GM21447 (cell line): Measurements from ENCODE around the gene ELAVL1.
"Not testable (repeated sequence)": the region's sequence is repeated elsewhere in the genome, so short reads cannot be mapped to it uniquely, and the experiment has no call there.

Experiments
- ATAC-seq: cut with Tn5 transposase; IDR thresholded peaks from one replicate; pipeline ENCODE4 v1.9.1; 2021; ENCODE audit not compliant: unreplicated experiment

The ELAVL1 gene

DNA sequence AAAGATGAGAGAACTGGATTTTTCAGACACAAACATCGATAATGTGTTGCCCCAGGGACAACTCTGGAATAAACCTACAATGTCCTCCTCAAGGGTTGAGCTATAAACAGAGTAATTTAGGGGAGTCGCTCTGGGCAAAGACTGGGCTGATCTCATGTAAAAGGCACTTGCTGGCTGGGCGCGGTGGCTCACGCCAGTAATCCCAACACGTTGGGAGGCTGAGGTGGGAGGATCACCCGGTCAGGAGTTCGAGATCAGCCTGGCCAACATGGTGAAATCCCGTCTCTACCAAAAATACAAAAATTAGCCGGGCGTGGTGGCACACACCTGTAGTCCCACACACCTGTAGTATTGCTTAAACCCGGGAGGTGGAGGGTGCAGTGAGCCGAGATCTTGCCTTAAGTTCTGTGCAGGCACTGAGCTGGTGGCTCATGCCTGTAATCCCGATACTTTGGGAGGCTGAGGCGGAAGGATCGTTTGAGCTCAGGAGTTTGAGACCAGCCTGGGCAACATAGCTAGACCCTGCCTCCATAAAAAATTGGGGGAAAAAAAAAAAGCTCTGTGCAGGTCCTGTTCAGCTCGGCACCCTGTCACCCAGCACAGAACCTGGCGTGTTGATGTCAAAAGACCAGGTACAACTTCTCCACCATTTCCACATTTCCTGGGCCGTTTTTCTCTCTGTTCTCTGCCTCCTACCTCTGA is 63.4 kb downstream of the ELAVL1 start:
- no peak for ATAC-seq

DNA sequence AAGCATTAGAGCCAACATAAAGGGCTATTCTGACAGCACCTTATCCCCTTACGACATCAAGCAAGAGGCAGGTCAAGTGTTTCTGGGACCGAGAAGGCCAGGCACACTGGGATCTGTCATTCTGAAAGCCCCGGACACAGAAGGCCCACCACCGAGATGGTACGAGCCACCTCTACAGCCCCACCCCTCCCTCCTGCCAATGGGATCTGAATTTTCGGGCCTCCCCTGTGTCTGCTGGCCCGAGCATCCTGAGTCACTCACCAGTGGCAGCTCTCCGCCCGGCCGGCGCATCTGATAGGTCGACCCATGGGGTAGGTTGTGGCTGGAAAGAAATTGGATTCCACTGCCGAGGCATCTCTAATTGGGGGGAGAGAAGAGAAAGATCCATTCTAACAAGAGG is 64.6 kb downstream of the ELAVL1 start:
- ATAC-seq, result no peak

DNA sequence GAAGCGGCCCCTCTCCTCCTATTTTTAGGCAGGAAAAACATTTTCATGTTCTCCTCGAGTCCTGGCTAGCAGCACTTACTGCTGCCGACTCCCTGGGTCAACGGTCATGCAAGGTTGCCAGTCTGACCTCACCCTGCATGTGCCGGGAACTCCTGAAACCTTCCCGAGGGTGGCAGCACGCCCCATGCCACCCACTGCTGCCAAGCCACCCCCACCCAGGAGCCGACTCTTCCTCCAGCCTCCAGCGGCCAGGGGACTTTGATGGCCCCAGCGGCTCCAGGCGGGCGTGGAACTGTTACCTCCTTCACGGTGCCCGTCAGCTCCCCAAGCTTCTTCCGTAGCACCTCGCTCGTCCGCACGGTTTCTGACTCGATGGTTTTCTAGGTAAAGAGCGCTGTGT is 70.7 kb downstream of the ELAVL1 start:
- no peak for ATAC-seq

DNA sequence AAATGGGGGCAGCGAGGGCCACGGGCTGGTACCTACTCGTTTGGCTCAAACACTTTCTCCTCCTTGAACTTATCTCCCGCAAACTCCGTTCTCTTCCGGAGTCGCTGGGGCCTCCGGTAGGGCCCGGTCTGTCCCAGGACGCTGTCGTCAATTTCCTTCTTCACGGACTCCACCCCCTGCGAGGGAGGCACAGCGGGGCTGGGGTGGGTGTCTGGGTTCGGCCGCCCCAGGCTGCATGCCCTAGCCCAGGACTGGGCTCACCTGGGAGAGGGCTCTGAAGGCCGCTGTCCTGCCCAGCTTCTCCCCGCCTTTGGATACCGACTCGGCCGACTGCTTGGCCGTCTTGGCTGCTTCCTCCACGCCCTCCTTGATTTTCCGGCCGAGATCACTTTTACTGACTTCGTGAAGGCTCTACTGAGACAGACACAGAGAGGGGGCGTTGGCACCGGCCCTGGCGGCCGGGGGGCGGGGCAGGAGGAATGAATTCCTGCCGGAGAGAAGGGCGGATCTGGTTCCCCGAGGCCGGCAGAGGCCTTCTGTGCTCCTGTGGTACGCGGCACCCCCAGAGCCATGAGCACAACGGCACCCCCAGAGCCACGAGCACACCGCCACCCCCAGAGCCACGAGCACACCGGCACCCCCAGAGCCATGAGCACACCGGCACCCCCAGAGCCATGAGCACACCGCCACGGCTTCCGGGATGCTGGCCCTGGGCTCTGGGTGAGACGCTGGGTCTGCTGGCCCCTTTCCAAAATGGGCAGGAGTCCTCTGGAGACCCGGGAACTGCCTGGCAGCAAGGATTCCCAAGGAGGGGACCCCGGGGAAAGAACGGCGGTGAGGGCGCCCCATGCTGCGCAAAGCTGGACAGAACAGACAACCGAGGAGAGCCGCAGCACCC is 71.4 kb downstream of the ELAVL1 start:
- ATAC-seq, result no peak

DNA sequence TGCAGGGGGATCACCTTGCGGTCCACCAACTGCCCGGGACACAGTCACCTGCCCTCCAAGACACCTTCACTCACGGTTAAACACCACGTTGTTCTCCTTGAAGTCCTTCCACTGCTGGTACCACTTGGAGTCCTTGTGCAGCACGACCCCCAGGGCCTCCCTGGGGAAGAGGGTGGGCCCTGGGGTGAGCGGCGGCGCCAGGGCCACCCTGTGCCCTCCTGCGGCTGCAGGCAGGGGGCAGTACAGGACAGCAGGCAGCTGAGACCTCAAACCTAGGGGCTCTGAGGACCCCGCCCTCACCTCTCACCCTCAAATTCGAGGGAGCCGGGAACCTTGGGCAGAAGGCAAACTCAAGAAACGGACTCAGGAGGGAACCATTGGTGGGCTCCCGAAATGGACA is 72.0 kb downstream of the ELAVL1 start:
- no peak for ATAC-seq

DNA sequence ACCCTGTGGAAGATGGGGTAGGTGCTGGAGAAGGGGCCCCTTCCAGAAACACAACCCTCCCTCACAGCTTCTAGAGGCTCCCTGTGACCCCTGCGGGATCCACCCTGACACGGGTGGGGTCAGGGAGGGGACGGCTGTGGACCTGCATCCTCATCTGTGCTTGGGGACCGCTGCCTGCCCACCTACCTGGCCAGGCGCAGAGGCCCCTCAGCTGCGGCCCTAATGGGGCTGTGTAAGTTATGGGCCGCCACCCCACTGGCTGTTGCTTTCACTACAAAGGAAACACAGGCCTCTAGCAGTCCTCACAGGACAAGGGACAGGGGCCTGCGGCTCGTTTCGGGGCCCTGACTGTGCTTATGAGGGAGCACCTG is 72.5 kb downstream of the ELAVL1 start:
- no peak for ATAC-seq

DNA sequence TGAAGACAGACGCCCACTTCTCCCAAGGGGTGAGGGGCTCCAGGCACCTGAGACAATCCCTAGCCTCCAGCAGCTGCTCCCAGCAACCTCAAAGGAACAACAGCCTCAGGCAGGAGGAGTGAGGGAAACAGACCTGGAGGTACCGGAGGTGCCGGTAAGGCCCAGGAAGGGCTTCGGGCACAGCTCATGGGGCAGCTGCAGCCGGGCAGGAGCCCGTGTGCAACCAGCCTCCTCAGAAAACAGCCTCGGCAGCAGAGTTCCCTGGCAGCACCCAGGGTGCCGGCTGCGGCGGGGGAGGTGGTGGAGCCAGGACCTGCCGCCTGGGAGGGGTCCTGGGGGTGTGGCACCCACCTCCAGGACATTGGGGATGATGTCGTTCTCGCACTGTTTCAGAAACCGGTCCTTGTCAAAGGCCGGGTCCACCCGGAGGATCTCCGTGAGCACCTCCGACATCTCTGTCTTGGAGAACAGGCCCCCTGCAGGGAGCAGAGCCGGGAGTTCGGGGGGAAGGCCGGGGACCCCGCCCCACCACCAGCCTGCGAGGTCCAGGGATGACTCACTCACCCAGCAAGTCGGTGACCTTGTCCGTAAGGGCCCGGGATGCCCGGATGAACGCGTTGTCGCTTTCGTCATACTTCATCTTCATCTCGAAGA is 73.0 kb downstream of the ELAVL1 start:
- ATAC-seq, result no peak

DNA sequence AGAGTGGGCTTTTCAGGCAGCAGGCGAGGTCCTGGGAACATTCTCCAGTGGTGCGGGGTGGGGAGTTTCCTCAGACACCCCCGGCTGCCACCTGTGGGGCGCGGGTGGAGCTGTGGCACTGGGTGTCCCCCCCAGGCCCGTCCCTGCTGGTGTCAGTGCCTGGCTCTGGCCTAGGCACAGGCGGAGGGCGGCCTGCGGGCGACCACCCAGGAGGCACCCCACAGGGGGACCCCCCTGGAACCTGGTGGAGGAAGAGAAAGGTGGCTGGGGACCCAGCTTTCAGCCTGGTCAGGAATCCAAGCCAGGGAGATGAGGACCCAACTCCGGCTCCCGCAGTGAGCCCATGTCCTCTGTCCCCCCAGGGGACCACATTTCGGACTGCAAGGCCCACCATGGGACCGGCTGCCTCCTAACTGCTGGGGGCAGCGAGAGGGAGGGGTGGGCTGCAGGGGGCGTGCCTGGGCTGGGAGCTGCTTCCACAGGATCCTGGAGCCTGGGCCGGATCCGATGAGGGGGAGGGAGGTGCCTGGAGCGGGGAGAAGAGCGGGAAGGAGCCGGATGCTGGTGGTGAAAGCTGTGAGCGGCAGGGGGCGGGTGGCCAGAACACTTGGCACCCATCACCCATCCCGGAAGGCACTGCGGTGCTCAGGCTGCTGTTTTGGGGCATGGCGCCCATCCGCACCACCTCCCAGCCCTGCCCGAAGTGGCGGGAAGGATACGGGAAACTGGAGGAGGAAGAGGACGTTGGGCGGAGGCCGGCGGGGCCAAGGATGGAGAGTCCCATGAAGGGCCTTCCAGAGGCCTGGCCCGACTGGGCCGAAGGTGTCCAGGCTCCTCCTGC is 74.0 kb downstream of the ELAVL1 start:
- ATAC-seq, result no peak

DNA sequence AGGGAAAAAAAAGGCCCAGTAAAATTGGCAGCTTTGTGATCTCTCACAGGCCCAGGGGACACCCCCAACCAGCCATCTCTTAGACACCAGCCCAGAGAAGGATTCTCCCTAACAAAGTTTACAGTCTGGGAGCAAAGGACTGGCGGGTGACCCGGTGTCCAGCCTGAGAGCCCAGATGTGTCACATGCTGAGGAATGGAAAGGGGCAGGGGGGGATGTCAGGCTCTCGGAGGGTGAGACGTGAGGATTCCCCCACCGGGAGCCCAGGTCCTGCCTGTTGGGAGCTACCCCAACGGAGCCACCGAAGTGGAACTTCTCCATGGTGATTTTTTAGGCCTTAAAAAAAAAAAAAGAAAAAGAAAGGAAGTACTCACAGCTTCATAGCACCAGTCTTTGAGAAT is 74.7 kb downstream of the ELAVL1 start:
- no peak for ATAC-seq

DNA sequence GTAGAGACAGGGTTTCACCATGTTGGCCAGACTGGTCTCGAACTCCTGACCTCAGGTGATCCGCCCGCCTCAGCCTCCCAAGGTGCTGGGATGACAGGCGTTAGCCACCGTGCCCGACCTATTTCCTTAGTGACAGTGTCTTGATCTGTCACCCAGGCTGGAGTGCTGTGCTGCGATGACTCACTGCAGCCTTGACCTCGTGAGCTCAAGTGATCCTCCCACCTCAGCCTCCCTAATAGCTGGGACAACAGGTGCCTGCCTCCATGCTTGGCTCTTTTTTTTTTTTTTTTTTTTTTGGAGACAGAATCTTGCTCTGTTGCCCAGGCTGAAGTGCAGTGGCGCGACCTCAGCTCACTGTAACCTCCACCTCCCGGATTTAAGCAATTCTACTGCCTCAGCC is 75.4 kb downstream of the ELAVL1 start:
- ATAC-seq, result not testable (repeated sequence)

DNA sequence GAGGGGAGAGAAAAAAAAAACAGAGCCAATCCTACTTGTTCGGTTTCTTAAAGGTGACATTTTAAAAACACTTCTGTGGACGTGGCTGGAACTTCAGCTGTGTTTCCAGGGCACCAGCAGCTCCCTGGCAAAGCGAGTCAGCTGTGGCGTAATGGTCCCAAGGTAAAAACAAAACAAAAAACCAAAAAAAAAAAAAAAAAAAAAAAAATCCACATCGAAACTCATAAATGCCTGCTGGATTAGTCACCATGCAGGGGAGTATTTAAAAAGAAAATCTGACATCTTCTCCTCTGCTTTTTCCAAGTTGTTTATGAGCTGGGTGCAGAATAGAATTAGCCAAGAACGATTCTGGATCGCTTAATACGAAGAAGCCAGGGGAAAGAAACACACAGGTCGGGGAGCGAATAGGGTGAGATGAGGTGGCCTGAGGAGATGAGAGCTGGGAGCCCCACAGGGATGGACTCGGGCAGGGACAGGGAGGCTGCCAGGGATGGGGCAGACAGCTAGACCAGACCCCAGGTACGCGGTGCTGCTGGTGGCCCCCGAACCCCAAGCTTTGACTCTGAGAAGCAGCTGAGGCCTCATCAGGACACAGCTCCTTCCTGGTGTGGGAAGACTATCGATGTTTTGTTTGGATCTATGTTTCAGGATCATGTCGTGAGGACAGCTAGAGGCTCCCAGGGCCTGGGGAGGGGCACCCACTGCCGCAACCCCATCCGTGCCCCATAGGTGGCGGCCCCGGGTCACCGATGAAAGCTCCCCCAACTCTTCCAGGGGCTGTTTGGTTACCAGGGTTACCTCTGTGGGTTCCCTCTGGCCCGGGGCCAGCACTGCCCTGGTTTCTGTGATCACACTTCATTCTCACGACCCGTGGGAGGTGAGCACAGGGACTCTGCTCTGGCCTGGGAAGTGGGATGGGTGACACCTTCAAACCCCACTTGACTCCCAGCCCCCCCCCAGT is 76.4 kb downstream of the ELAVL1 start:
- no peak for ATAC-seq

DNA sequence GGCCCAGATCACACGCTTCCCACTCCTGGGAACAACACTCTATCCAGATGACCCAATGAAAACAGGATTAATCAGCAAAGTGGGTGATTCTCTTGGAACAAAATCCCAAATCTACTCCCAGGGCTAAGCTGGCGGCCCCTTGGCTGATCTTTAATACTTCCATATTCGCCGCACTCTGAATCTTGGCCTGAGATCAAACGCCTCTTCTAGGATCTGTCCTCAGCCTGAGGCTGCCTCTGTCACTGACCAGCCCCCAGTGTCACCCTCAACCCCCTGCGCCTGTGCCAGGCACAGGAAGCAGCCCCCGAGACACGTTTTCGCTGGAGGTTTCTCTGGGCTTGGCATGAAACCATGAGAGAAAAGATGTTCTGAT is 77.1 kb downstream of the ELAVL1 start:
- no peak for ATAC-seq

DNA sequence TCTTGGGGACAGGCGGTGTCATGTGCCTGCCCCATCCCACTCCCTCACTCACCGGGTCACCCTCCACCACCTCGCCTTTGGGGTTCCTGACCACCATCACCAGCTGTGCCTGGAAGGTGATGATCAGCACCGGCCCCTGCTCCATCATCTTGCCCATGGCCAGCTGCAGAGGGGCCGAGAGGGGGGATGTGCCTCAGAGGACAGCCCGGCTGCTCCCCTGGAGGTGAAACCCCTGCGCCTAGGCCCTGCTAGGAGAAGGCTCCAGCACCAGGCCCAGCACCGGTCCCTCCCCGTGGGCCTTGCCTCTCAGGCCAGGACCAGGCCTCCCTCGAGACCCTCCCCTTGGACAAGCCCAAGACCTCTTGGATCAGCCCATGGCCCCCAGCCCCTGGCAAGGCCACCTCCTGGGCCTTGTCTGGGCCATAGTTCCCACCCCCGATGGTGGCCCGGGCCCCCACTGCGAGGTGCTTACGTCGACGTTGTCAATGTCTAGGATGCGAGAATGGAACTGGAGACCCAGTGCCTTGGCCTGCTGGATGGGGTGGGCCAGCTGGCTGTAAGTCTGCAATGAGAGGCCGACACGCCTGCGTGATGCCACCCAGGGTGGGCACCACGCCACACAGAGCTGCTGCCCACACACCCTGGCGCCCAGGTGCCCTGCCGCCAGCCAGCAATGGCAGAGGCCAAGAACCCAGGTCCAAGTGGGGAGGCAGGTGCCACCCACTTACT is 77.7 kb downstream of the ELAVL1 start:
- no peak for ATAC-seq

DNA sequence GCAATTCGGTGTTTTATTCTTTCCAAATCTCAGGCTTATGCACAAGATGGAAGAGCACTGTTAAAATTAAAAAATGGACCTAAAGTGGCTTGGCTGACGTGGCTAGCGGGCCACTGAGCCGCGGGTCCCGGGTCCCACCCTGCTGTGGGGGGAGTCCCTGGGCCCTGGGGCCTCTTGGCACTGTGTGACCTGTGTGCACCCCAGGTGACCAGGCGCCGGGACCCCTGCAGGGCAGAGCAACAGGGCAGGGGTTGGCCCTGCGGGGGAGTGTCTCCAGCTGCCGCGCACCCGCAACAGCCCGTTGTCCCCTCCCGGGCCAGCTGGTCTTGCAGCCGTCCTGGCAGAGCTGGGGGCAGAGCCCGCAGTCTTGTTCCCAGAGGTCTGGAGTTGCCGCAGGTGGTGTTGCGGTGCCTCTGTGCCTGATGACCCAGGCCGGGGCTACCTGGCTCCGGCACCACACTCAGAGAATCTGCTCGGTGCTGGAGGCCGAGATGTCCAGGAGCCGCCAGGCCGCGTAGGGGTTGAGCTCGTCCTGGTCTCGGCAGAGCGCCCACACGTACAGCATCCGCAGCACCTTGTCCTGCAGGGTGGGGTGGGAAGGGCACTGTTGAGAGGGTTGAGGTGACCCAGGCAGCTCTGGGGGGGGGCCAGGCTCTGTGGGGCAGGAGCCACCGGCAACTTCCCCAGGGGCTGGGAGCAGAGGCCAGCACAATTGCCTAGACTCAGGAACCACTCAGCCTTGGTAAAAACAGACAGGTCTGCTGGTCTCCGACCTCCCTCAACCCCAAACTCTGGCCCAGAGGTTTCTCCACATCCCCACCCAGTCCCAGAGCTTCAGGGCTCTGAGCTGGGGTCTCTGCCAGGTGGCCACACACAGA is 78.5 kb downstream of the ELAVL1 start:
- no peak for ATAC-seq

DNA sequence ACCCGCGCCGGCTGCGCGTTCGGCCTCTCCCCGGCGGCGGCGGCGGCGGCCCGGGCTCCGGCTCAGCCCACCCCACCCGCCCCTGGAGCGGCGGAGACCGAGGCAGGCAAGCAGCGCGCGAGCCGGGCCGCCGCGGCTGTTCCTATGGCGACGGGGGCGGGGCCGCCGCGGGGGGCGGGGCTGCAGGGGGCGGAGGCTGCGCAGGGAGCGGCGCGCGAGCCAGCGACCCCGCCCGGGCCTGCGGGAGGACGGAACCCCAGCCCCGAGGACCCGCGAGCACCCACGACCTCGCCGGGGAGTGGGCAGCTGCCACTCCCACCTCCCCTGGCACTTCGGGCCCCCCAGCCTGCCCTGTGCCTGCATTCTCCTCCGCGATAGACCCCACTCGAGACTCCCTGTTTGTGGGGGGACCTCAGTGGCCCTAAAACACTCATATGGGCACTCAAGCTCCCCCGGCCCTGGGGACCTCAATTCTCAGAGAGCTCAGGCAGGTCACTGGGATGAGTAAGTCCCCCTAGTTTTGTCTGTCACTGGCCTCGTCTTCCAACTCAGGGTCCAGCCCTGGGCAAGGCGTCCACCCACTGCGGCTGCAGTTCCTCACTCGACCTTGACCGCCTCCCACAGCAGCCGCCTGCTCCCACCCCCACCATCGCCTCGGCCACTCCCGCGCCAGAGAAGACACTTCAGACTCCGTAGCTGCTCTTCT is 79.3 kb downstream of the ELAVL1 start, which contains the start of gene CTXN1:
CTXN1 (minus strand) TSS at position 115 of the 706 bp plus-strand sequence. CDS start 597 bp downstream, outside the sequence.
- ATAC-seq, result no peak

DNA sequence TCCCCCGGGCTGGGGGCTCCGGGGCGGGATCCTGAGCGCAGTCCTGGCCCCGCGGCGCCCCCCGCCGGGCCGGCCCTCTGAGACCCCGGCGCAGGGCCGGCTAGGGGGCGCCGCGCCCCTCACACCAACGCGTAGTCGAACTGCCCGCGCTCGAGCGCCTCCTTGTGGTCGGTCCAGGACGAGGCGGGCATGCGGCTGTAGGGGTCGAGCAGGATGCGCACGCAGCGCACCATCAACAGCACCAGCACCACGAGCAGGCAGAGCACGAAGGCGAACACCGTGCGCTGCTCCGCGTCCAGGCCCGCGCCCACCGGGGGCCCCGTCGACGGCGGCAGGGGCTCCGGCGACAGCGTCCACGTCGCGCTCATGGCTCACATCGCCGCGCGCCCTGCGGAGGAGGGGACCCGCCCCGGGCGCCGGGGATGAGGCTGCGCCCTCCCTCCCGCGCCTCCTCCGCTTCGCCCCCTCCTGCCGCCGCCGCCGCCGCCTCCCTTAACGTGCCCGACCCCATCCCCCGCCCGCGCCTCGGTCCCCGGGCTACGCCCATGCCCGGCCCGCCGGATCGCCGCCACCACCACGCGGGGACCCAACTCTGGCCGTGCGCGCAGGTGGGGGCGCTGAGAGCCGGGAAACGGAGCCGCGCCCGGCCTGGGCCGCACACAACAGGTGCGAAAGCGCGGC is 80.1 kb downstream of the ELAVL1 start:
- no peak for ATAC-seq

DNA sequence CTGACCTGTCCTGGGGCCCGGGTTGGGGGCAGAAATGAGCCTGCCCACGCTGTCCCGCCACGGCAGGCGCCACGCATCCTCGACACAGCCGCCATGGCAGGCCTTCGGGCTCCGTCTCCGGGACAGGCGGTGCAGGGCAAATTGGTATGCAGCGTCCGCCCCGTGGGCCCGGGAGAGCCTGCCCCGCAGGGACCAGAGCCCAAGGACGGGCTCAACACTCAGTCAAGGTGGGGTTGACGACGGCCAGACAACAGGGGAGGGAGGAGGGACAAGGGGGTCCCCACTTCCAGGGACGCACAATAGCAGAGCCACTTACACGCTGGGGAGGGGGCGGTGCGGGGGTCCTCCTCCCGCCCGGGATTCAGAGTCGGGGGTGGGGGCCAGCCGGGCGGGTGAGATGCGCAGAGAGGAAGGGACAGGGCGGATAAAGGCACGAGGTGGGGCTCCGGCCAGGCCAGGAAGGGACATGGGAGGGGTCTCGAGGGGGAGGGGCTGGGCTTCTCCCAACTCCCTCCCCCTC is 80.7 kb downstream of the ELAVL1 start:
- ATAC-seq, result no peak
